Ramos (cell line): Measurements from ENCODE around the gene ABCG2.

Experiments
- in situ Hi-C: fragments of 300-500 bp; cut with MboI; formaldehyde crosslinking; loops from one replicate; pipeline ENCODE4 v1.14.3; 2022; ENCODE audit warnings: low sequenced_read_pairs; ENCODE audit not compliant: unreplicated experiment

Gene ABCG2

DNA sequence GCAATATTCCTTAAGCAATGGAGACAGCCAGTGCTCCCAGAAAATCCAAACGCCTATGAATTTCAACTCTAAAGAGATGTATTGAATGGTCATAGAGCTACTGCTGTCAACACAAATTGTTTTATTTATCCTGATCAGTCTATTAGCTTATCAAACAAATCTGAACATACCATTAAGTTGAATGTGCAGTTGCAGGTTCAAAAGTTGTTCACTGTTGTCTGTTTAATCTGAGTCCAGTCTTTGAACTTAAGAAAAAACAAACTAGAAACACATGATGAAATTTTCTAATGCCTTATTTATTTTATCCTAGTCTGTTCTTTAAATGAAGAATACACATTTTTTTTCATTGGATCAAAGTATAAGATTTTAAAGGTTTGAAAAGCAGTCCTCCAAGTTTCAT lies 77.8 kb downstream of the ABCG2 start:
- in situ Hi-C loops: no loop called here

DNA sequence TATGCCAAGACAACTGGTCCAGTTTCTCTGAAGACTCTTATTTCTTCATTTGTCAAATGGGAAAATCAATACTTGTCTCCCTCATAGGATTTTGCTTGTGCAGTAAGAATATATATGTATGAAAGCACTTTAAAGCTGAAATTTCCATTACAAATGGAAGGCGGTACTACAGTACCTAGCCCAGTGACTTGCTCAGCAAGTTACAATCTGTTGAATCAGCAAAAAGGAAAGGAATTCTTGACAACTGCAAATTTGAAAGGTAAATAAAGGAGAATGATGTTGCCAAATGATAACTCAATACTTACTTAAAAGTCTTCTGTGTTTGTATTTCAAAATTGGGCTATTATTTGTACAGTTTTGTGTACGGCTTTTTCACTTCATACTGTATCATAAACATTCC lies 79.9 kb downstream of the ABCG2 start:
- in situ Hi-C loops: no loop called here

DNA sequence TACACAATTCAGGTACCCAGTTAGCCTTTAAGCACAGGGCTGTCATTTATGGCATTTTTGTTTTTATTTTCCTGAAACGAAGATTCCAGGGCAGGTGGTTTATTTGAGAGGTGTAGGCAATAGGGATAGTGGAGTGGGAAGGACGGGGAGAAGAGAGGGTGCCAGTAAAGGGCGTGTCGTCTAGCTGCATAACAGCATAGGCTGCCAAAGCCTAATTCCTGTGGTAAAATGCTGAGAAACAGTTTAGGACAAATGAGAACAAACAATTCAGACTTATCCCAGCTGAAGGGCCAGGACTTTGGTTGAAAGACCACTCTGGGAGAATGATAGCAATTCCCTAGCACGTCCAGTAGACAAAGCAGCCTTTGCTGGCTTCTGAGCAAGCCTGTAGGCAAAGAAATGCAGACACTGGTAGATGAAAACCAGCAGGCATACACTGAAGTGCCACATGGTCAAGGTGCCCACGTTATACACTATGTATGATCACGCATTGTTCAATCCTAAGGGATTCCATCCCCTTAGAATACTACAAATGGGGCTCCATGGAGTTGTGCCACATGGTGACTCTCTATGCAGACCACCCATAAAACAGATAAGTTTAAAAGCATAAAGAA lies 80.4 kb downstream of the ABCG2 start:
- in situ Hi-C loops: no loop called here

DNA sequence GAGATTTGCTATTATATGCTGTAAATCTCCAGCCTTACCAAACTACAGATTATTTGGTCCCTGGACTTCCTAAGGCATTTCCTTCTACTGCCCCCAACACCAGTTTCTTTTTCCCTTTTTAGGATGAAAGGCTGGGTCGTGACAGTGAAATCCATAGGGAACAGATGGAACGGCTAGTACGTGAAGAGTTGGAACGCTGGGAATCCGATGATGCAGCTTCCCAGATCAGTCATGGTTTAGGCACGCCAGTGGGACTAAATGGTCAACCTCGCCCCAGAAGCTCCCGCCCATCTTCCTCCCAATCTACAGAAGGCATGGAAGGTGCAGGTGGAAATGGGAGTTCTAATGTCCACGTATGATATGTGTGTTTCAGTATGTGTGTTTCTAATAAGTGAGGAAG lies 83.1 kb downstream of the ABCG2 start:
- in situ Hi-C loops: no loop called here

DNA sequence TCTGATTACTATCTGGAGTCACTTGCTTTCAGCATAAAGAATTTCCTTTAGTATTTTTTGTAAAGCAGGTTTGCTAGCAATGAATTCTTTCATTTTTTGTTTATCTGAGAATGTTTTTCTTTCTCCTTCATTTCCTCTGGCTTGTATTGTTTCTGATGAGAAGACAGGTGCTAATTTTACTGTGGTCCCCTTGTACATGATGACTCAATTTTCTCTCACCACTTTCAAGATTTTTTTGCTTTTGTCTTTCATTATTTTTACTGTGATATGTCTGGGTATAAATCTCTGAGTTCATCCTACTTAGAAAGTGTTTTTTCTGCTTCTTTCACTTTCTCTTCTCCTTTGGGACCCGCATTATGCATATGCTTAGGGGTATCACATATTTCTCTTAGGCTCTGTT lies 88.4 kb downstream of the ABCG2 start:
- in situ Hi-C loops: no loop called here

DNA sequence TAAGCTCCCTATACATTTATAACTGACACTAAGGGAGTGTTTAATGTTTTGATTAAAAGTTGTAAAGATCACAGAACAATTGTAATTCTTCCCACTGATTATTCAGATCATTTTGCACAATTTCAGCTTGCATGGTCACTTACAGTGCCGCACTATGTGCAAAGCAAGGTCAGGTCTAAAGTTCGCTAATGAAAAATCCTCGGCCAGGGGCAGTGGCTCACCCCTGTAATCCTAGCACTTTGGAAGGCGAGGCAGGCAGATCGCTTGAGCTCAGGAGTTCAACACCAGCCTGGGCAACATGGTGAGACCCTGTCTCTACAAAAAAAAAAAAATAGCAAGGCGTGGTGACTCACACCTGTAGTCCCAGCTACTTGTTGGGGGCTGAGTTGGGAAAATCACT lies 94.0 kb downstream of the ABCG2 start:
- in situ Hi-C loops: no loop called here

DNA sequence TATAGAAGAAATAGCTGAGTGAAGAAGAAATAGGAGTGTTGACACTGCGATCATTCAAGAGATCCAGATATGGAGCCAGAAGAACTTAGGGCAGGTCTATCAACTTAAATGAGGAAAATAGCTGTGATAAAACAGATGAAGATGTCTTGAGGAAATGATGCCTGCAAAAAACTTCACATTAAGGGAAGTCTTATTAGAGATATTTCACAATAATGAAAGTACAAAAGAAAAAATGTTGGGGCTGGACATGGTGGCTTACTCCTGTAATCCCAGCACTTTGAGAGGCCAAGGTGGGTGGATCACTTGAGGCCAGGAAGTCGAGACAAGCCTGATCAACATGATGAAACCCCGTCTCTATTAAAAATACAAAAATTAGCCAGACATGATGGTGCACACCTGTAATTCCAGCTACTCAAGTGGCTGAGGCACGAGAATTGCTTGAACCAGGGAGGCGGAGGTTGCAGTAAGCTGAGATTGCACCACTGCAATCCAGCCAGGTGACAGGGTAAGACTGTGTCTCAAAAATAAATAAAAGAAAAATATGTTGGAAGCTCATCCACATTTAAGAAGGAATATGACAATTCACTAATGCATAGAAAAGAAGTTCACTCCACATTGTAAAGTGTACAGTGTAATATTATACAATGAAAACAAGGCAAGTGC lies 94.7 kb downstream of the ABCG2 start:
- in situ Hi-C loops: no loop called here

DNA sequence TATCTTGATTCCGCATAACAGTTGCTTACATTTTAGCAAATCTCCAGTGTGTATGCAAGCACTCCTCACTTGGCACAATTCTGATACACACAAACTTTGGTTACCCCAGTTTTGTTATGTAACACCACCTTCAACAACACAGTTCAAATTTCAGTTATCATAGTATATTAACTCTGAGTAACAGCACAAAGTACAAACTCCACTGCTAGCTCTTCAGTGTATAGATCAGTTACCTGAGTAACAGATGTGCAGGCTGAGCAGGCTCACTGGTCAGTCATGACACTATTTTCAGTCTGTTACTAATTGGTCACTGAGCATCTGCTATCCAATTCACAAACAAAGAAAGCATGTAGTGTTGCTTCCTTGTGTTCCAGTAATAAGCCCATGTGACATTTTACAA lies 95.6 kb downstream of the ABCG2 start:
- in situ Hi-C loops: no loop called here

DNA sequence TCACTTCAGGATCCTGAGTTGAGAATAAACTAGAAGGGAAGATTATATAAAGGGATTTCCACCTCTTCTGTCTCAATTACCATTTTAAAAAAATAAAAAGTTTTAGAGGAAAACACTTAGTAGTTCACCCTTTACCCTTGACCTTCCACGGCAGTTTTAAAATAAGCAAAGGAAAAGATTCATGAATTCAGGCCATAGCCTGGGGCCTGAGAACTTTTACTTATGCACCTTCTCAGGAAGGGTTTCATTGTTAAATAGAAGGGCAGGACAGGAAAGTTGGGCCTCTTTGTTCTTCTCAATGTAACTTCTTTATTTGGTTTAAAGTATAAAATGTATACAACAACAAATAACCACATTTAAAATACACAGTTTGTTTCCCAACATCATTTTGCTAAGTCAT lies 96.1 kb downstream of the ABCG2 start:
- in situ Hi-C loops: no loop called here

DNA sequence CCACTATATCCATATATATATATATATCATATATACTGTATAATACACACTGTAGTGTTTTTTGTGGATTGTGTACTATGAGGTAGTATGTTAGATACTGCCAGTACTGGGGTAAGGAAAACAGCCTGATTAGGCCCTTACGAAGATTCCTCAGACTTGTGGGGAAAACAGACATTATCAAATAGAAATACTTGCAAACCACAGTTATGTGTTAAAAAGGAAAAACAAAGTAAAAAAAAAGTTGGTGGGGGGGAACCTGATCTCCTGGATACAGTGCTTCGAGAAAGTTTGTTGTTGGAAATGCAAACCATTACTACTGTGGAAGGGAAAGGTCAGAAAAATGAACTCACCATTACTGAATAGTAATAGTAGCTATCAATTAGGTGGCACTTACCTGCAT lies 98.0 kb downstream of the ABCG2 start:
- in situ Hi-C loops: no loop called here

DNA sequence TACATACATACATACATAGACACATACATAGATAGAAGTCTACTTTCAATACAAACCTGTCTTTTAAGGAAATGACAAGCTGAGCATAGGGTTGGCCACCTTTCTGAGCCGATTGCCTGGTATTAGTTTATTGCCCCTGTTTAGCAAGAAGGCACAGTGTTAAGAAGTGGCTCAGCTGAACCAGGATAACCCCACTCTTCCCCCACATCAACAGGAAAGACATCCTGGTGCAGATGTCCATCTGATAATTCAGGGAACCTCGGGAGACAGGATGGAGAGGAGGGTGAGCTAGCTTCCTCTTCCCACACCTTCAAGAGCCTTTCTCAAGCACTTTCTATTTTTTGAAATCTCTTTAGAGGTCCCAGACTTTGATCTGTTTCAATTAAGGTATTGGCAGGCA lies 98.7 kb downstream of the ABCG2 start:
- in situ Hi-C loops: no loop called here

DNA sequence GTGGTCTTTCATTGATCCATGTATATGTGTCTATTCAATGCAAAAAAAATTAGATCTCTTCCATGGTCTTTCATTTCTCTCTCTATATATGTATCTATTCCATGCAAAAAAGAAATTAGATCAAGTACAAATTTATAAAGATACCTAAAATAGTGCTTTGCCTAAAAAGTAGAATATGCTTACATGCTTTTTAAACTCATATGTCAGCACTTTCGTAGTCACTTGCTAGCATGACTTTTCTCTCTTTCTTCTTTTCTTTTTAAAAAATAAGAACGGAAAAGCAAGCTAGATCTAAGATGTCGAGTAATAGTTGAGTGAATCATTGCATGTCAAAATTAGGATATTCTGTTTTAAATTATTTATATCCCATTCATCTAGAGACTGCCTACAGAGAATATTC lies 100.1 kb downstream of the ABCG2 start:
- in situ Hi-C loops: no loop called here

DNA sequence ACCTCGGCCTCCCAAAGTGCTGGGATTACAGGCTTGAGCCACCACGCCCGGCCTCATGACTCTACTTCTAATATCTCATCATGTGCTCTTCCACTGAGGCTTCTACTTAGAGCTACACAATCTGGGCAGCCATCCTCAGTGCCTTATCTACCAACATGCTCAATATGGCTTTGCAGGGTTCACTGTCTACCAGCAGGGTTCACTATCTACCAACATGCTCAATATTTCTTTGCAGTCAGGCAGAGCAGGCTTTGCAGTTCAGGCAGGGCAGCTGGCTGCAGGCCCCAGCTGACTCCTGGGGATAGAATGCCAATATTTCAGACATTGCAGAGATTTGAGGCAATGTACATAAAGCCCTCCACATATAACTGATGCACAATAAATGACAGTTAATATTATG lies 103.5 kb downstream of the ABCG2 start:
- in situ Hi-C loops: no loop called here

DNA sequence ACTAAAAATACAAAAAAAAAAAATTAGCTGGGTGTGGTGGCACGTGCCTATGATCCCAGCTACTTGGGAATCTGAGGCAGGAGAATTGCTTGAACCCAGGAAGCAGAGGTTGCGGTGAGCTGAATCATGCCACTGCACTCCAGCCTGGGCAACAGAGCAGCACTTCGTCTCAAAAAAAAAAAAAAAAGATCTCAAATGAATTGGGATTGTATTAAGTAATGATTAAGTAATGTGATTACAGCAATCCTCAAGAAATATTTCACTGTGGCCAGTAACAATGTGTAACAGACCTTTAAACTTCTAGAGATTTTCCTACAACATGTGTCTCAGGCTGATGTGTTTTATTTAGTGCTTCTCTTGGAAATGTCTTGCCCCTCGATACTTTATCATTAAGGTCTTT lies 104.2 kb downstream of the ABCG2 start:
- in situ Hi-C loops: no loop called here

DNA sequence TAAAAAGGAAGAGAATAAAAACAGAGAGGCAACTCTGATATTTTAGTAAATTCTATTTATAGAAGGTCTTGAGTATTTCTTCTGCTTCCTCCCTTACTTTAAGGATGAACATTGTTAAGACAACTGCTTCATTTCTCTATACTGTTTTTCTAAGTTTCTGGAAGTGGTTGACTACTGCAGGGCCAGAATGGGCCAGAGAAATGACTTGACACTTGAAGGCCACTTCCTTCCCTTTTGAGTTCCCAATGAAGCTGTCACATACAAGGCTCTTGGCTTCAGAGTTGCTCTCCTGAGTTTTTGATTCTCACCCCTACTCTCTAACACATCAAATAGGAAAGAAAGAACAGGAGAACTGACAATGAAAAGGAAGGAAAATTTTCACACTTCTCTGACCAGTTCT lies 113.4 kb downstream of the ABCG2 start:
- in situ Hi-C loops: no loop called here

DNA sequence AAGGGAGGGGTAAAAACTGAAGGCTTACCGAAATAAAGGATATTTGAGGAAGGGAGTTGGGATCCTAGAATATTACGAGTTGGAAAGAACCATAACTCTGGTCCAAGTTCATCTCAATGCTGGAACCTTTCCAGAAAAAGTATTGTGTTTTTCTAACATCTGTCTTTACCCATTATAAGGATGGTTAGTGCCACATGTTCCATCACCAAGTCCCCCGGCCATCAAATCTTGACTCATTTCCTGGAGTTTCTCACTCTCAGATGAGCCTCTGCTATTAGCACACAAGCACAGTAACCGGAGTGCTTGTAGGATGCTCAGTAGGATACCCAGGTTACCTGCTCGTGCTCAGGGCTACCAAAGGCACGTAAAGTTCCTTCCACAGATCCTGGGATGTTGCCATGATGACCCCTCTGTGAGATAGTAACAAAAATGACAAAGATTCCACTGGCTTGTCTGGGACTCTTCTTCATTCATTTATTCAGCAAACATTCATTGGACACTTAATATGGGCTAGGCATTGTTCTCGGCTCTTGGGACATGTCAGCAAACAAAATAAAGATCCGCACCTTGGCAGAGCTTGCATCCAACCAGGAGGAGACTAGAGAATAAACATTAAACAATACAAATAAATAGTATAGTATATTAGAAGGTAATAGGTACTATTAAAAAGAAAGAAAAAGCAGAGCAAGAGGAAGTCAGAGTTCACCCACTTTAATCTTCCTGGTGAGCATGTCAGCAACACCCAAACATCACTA lies 114.7 kb downstream of the ABCG2 start:
- in situ Hi-C loops: no loop called here

DNA sequence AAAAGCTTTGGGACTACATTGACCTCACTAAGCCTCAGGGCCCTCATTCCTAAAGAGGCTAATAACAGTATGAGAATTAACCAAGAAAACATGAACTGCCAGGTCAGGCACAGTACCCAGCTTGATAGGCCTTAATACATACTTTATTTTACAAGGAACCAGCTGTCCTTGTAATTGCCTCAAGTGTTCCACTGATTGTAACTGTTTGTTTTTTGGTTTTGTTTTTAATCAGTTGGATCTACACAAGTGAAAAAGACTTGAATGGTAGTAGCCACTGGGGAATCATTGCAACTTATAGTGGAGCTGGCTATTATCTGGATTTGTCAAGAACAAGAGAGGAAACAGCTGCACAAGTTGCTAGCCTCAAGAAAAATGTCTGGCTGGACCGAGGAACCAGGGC lies 115.4 kb downstream of the ABCG2 start:
- in situ Hi-C loops: no loop called here

DNA sequence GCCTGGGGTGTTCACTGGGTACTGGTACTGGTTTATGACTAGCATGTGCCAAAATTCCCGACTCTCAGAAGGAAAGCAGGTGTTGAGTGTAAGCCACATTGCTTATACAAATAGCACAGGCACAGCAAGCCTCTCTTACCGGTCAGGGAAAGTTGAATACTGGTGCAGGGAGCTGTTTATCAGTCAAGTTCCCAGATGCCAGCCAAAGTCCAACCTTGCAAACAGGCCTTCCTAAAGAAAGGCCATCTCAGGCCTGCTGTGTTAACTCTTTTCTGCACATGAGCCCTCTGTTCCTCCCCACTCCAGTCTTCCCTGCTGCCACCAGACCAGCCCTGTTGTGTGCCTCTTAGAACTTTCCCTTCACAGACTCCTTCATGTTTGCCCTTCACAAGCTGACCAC lies 116.8 kb downstream of the ABCG2 start:
- in situ Hi-C loops: no loop called here

DNA sequence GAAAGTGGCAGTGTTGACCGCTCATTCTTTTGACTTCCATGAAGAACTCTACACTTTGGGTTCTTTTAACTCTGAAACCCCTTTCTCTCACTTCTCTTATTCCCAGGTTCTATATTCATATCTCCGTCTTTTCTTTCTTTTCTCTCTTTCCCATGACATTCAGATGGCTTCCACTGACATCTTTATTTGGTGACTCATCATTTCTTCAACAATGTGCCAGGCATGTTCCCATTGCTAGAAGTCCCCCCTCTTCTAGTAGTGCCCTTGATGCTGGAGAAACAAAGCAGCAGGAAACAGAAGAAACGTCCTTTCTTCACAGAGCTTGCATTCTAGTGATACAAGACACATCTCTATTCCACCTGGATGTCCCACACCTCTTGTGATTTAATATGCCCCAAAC lies 117.7 kb downstream of the ABCG2 start:
- in situ Hi-C loops: no loop called here
